Activated T-helper 1 cell treated with anti-CD3 and anti-CD28 coated beads, Interleukin-2, amount 50 U/mL, for 16 hours (primary cell): ENCODE data around the gene VIPR1.
A peak's percentile ranks its signal among the peaks of the same experiment; 100 is the strongest.
"Not testable (repeated sequence)": the region's sequence is repeated elsewhere in the genome, so short reads cannot be mapped to it uniquely, and the experiment has no call there.

ENCODE experiments used
- DNase-seq, 2 donors: peaks; one replicate each; pipeline ENCODE4 v3.0.0-alpha.2; 2020; ENCODE audit warnings: low read depth in 1 of 2, low spot score in 1 of 2

The VIPR1 gene

GRCh38 chr3:42569593-42570142 lies 67.2 kb downstream of the VIPR1 start:
- DNase-seq = no peak

GRCh38 chr3:42572278-42572677 lies 69.8 kb downstream of the VIPR1 start:
- DNase-seq = no peak

- no peak for DNase-seq
Observed at GRCh38 chr3:42575137-42575741, 72.8 kb downstream of the VIPR1 start.

- DNase-seq = no peak
Observed at GRCh38 chr3:42578054-42578453, 75.6 kb downstream of the VIPR1 start.

GRCh38 chr3:42579346-42579745 lies 76.9 kb downstream of the VIPR1 start:
- DNase-seq = not testable (repeated sequence)

- DNase-seq = no peak
Observed at GRCh38 chr3:42581400-42581708, 78.9 kb downstream of the VIPR1 start.

- peak; percentile 89 to 92 for DNase-seq
Observed at GRCh38 chr3:42581709-42582473, 79.4 kb downstream of the VIPR1 start, which contains the start of gene SEC22C. Gene SEC22C, minus strand, starts transcription at chr3:42581967. Its CDS starts 12,921 bp downstream, at chr3:42569046.

- no peak for DNase-seq
Observed at GRCh38 chr3:42582474-42583070, 80.1 kb downstream of the VIPR1 start.
